Sigmoid colon (tissue), 7 donors: ENCODE results near the gene EGLN1. TPM values are rescaled to one million over a fixed set of nuclear protein-coding genes. Genes with fewer than 3 reads are reported as not detected.
"Not testable (repeated sequence)": the region's sequence is repeated elsewhere in the genome, so short reads cannot be mapped to it uniquely, and the experiment has no call there.

Source experiments
- DNase-seq: peaks from one replicate; pipeline ENCODE4 v3.0.0-alpha.2; 2019
- H3K27ac ChIP-seq, 4 donors: fragments of 200-600 bp; sonication (generic); one replicate each; pipeline ENCODE4 v1.5.1; 2016 to 2019; ENCODE audit warnings: mild to moderate bottlenecking in 1 of 4
- H3K27me3 ChIP-seq, 3 donors: fragments of 200-600 bp; sonication (generic); one replicate each; pipeline ENCODE4 v1.5.1; 2019; ENCODE audit warnings: mild to moderate bottlenecking in 1 of 3
- H3K36me3 ChIP-seq, 4 donors: fragments of 200-600 bp; sonication (generic); one replicate each; pipeline ENCODE4 v1.5.1; 2016 to 2019
- H3K4me1 ChIP-seq, 4 donors: fragments of 200-600 bp; sonication (generic); one replicate each; pipeline ENCODE4 v1.5.1; 2017 to 2019
- H3K4me3 ChIP-seq, 4 donors: fragments of 200-600 bp; sonication (generic); one replicate each; pipeline ENCODE4 v1.5.1; 2017 to 2019; ENCODE audit warnings: mild to moderate bottlenecking in 2 of 4, moderate library complexity in 1 of 4
- H3K9me3 ChIP-seq, 4 donors: fragments of 200-600 bp in 3 of 4; sonication (generic) in 3 of 4; one replicate each; pipeline versions ENCODE4 v1.5.1 to v1.6.1; 2013 to 2019
- EP300 ChIP-seq, 4 donors: sonication (generic); formaldehyde crosslinking; IDR thresholded peaks; one replicate each; pipeline ENCODE4 v1.6.1; 2017; ENCODE audit warnings: antibody characterized with exemption in 4 of 4
- POLR2A ChIP-seq, 2 donors: fragments of 450-650 bp; IDR thresholded peaks; one replicate each; pipeline ENCODE4 v1.6.1; 2016; ENCODE audit warnings: antibody characterized with exemption in 2 of 2, mild to moderate bottlenecking in 2 of 2, moderate library complexity in 2 of 2
- POLR2AphosphoS5 ChIP-seq, 4 donors: sonication (generic); formaldehyde crosslinking; IDR thresholded peaks; one replicate each; pipeline ENCODE4 v1.6.1; 2017; ENCODE audit warnings: antibody characterized with exemption in 4 of 4
- WGBS, 2 donors: extraction: QIAGEN DNeasy Blood & Tissue Kit; methylation state at CpG; one replicate each; pipeline ENCODE4 v1.1.7; 2013; 5-methylcytosine and 5-hydroxymethylcytosine counted together
- intact Hi-C: fragments of 100-400 bp; cut with DNase I; formaldehyde crosslinking; loops from one replicate; pipeline ENCODE4 v1.15.1; 2023
- polyA plus RNA-seq, 3 donors: library from polyadenylated mRNA; stranded (reverse); fragments of 200-250 nt; gene quantifications; one replicate each; pipeline ENCODE4 v1.2.3, GENCODE V29; 2013
- total RNA-seq, 4 donors: library from RNA; depleted of rRNA; stranded (reverse); fragments of >200 nt; gene quantifications; one replicate each; pipeline ENCODE4 v1.1.0, GENCODE V29; 2016
- TF ChIP-seq, protein P1 (sequence below), 4 experiments: fragments of 450-650 bp in 3 of 4; fragments of 200-600 bp in 1 of 4; IDR thresholded peaks; one replicate each; pipeline ENCODE4 v1.5.1; 2016 to 2019; ENCODE audit warnings: antibody characterized with exemption in 4 of 4, mild to moderate bottlenecking in 3 of 4, moderate library complexity in 2 of 4
- donor health status: healthy with polysubstance abuse.
- donor health status: Bipolar disorder and iron deficiency.
- donor health status: healthy.

EGLN1 gene
- total and polyA plus RNA-seq, 7 donors = 16.2 to 51.7 (median 37.8) TPM

DNA sequence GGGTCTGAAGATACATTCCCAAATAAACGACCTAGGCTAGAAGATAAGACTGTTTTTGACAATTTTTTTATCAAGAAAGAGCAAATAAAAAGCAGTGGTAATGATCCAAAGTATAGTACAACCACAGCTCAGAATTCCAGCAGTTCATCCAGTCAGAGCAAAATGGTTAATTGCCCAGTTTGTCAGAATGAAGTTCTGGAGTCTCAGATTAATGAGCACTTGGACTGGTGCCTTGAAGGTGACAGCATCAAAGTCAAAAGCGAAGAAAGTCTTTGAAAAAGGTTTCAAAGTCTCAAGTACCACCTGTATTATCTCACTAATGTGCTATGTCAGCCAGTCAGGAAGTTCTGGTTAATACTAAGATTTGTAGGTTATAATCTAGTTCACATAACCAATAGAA lies 69.0 kb downstream of the EGLN1 start:
- intact Hi-C loops = no loop called here
- Histone ChIP-seq H3K4me3 (no peak overlapping the region), H3K36me3 (peaks cover 5 to 48% (median 10%) of the 10 kb centered on the region in 4 donors), H3K27ac (no peak overlapping the region), H3K27me3 (no peaks in the 10 kb centered on the region), H3K4me1 (peaks cover 0 to 8% (median 5%) of the 10 kb centered on the region in 4 donors), H3K9me3 (no peaks in the 10 kb centered on the region)
- WGBS, 2 donors = 60 to 83% methylated on average over 2 of the region's 2 CpGs
- DNase-seq = no peak
- TF ChIP-seq POLR2AphosphoS5 (IDR thresholded peaks at IDR 0.05) (no peak), POLR2A (IDR thresholded peaks at IDR 0.05) (no peak), EP300 (IDR thresholded peaks at IDR 0.05) (no peak)
- TF ChIP-seq, protein P1, sequence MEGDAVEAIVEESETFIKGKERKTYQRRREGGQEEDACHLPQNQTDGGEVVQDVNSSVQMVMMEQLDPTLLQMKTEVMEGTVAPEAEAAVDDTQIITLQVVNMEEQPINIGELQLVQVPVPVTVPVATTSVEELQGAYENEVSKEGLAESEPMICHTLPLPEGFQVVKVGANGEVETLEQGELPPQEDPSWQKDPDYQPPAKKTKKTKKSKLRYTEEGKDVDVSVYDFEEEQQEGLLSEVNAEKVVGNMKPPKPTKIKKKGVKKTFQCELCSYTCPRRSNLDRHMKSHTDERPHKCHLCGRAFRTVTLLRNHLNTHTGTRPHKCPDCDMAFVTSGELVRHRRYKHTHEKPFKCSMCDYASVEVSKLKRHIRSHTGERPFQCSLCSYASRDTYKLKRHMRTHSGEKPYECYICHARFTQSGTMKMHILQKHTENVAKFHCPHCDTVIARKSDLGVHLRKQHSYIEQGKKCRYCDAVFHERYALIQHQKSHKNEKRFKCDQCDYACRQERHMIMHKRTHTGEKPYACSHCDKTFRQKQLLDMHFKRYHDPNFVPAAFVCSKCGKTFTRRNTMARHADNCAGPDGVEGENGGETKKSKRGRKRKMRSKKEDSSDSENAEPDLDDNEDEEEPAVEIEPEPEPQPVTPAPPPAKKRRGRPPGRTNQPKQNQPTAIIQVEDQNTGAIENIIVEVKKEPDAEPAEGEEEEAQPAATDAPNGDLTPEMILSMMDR (IDR thresholded peaks at IDR 0.05) = no peak

DNA sequence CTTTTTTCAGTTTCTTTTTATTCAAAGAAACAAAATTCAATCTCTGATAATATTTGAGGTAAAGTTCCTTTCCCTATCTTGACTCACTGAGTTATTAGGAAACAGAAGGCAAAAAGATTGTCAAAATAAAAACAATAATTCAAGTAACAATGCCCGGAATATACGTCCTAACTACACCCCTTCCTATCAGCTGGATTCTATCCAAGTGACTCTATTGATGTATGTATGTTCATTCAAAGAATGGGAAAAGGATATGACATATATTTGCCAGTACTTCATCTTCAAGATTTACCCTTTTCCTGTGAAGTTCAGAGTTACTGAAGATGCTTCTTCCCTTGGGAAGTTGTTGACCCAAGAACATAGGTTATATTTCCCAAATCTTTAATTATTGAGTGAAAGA lies 70.3 kb downstream of the EGLN1 start:
- TF ChIP-seq POLR2AphosphoS5 (IDR thresholded peaks at IDR 0.05) = no peak
- no peak for TF ChIP-seq EP300 (IDR thresholded peaks at IDR 0.05)
- TF ChIP-seq POLR2A (IDR thresholded peaks at IDR 0.05) = no peak
- TF ChIP-seq, protein P1 (IDR thresholded peaks at IDR 0.05) = no peak
- intact Hi-C loops = no loop called here
- WGBS, 2 donors = 60 to 82% methylated on average over 2 of the region's 2 CpGs
- H3K4me3 ChIP-seq = no peak overlapping the region
- H3K27ac ChIP-seq = no peak overlapping the region
- no peak for DNase-seq
- H3K36me3 ChIP-seq = peaks cover 5 to 60% (median 13%) of the 10 kb centered on the region in 4 donors
- H3K9me3 ChIP-seq = no peaks in the 10 kb centered on the region
- no peaks in the 10 kb centered on the region for H3K4me1 ChIP-seq
- no peaks in the 10 kb centered on the region for H3K27me3 ChIP-seq

DNA sequence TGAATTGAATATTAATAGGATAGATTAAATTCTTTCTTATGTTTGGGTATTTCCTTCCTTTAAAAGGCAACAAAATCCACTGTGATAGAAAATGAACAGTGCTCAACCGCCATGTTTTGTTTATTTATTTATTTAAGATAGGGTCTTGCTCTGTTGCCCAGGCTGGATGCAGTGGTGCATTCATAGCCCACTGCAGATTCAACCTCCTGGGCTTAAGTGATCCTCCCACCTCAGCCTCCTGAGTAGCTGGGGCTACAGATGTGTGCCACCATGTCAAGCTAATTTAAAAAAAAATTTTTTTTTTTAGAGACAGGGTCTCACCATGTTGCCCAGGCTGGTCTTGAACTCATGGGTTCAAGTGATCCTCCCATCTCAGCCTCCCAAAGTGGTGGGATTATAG lies 73.2 kb downstream of the EGLN1 start:
- WGBS, 2 donors = 94% methylated on average over 1 of the region's 1 CpG

DNA sequence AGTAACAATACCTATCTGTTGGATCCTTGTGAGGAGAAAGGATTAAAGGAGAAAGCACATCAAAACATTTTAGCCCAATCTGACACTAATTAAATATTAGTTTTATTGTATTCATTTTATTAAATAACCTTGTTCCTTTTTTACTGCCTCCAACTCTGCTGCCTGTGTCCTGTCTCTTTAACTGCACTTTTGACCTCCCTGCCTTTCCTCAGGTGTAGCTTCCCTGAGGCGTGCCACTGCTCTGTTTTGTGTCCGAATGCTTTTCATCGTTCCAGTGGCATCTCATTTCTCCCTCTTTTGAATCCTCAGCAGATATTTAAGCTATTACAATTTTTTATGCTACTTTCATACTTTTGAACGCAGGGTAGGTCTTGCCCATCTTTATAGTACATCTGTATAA lies 73.6 kb downstream of the EGLN1 start:
- intact Hi-C loops = no loop called here
- H3K27ac ChIP-seq = no peak overlapping the region
- no peaks in the 10 kb centered on the region for H3K27me3 ChIP-seq
- H3K36me3 ChIP-seq = peaks cover 5 to 70% (median 13%) of the 10 kb centered on the region in 4 donors
- H3K4me1 ChIP-seq = no peaks in the 10 kb centered on the region
- H3K9me3 ChIP-seq = no peaks in the 10 kb centered on the region
- 89 to 95% methylated on average over 4 of the region's 4 CpGs for WGBS, 2 donors
- DNase-seq = no peak
- TF ChIP-seq POLR2AphosphoS5 (IDR thresholded peaks at IDR 0.05) (no peak), POLR2A (IDR thresholded peaks at IDR 0.05) (no peak)
- H3K4me3 ChIP-seq = no peak overlapping the region

More for the DNA sequence above, 73.2 kb downstream of the EGLN1 start:
- intact Hi-C loops, H3K27me3 ChIP-seq, H3K27ac ChIP-seq, H3K9me3 ChIP-seq, H3K4me3 ChIP-seq, H3K4me1 ChIP-seq, DNase-seq: not testable (repeated sequence)
- peaks cover 5 to 66% (median 13%) of the 10 kb centered on the region in 4 donors for H3K36me3 ChIP-seq

DNA sequence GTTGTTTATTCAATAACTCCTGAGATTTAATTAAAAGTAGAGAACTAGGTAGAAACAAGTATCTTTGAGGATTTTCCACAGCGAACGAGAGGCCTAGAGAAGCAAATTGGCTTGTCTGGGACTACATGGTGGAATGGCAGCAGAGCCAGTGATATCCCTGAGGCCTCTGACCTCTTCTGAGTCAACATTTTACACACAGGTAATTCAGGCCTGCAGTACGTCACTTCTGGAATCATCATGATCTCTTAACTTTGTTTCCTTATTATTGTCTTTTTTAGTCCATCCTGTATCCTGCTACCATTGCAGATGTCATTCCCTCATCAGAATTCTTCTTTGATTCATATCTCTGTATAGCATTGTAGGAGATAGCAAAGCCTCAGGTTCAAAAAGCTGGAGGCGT lies 74.1 kb downstream of the EGLN1 start:
- Histone ChIP-seq H3K4me3 (no peak overlapping the region), H3K27me3 (no peaks in the 10 kb centered on the region), H3K4me1 (no peaks in the 10 kb centered on the region), H3K27ac (no peak overlapping the region), H3K9me3 (no peaks in the 10 kb centered on the region), H3K36me3 (peaks cover 2 to 71% (median 13%) of the 10 kb centered on the region in 4 donors)
- DNase-seq = no peak
- no peak for TF ChIP-seq EP300 (IDR thresholded peaks at IDR 0.05)
- TF ChIP-seq, protein P1 (IDR thresholded peaks at IDR 0.05) = no peak
- intact Hi-C loops = no loop called here
- 88 to 93% methylated on average over 4 of the region's 4 CpGs for WGBS, 2 donors

DNA sequence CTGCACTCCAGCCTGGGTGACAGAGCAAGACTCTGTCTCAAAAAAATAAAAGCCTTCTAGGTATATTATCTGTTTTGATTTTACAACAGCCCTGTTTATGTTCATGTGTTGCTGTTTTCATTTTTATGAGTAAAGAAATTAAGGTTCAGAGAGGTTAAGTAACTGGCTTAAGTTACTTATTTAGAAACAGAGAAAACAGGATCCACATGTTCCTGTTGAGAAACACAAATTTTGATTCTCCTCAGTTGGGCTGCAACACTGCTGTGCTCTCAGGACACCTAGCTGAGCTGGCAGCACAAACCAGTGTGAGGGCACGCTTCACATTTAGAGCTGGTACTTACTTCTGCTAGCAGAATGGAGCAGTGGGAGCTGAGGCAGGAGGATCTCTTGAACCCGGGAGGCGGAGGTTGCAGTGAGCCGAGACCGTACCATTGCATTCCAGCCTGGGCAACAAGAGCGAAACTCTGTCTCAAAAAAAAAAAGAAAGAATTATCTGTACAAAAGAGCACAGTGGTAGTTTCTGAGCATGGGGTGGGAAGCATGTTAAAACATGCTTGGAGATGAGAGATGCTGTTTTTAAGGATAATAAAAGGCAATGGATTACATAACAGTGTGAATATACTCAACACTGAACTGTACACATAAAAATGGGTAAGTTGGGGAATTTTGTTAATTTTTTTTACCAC lies 81.6 kb downstream of the EGLN1 start:
- H3K9me3 ChIP-seq = no peaks in the 10 kb centered on the region
- H3K4me3 ChIP-seq = no peak overlapping the region
- TF ChIP-seq POLR2A (IDR thresholded peaks at IDR 0.05) (no peak), POLR2AphosphoS5 (IDR thresholded peaks at IDR 0.05) (no peak), EP300 (IDR thresholded peaks at IDR 0.05) (no peak)
- TF ChIP-seq, protein P1 (IDR thresholded peaks at IDR 0.05) = no peak
- H3K36me3 ChIP-seq = peaks cover 0 to 22% (median 0%) of the 10 kb centered on the region in 4 donors
- peaks cover 0 to 32% (median 27%) of the 10 kb centered on the region in 4 donors for H3K4me1 ChIP-seq
- DNase-seq = no peak
- WGBS, 2 donors = 96 to 97% methylated on average over 6 of the region's 6 CpGs
- H3K27ac ChIP-seq = no peak overlapping the region
- H3K27me3 ChIP-seq = no peaks in the 10 kb centered on the region
- intact Hi-C loops = no loop called here
